H1 (cell line): ENCODE data around the gene USP8.

Experiments
- BRCA1 ChIP-seq: IDR thresholded peaks from 2 replicates; pipeline ENCODE4 v1.6.1; 2012; ENCODE audit warnings: low read depth, low read length, improper control_type of control experiment
- CREB1 ChIP-seq: IDR thresholded peaks from 2 replicates; pipeline ENCODE4 v1.6.1; 2012; ENCODE audit warnings: inconsistent platforms
- EGR1 ChIP-seq: IDR thresholded peaks from 2 replicates; pipeline ENCODE4 v1.6.1; 2011; ENCODE audit warnings: low read depth, low read length, borderline replicate concordance
- EZH2 ChIP-seq: fragments of 200-600 bp; sonication (generic); IDR thresholded peaks from 2 replicates; pipeline ENCODE4 v1.7.1; 2012; ENCODE audit warnings: low read depth, mild to moderate bottlenecking, moderate library complexity, low read length, inconsistent platforms; ENCODE audit not compliant: severe bottlenecking
- HDAC6 ChIP-seq: IDR thresholded peaks from one replicate; pipeline ENCODE4 v1.7.1; 2012; ENCODE audit warnings: low read depth, mild to moderate bottlenecking, inconsistent platforms, low read length, moderate library complexity
- JUND ChIP-seq: IDR thresholded peaks from 2 replicates; pipeline ENCODE4 v1.6.1; 2011; ENCODE audit warnings: mild to moderate bottlenecking, improper control_type of control experiment, low read length
- POLR2A ChIP-seq, 2 experiments: IDR thresholded peaks; 1 replicate in 1 of 2; 2 replicates in 1 of 2; pipeline ENCODE4 v1.6.1; 2011; ENCODE audit warnings: low read depth in 2 of 2, low read length in 2 of 2, mild to moderate bottlenecking in 2 of 2; ENCODE audit errors: control extremely low read depth in 1 of 2
- POLR2AphosphoS5 ChIP-seq: IDR thresholded peaks from 2 replicates; pipeline ENCODE4 v1.6.1; 2011; ENCODE audit warnings: low read depth, low read length
- RFX5 ChIP-seq: IDR thresholded peaks from 2 replicates; pipeline ENCODE4 v1.6.1; 2011; ENCODE audit warnings: low read depth, low read length, improper control_type of control experiment, borderline replicate concordance
- TAF1 ChIP-seq: IDR thresholded peaks from 2 replicates; pipeline ENCODE4 v1.6.1; 2011; ENCODE audit warnings: mild to moderate bottlenecking, low read depth, low read length
- TF ChIP-seq, protein P1 (sequence below), 3 experiments: IDR thresholded peaks; 1 replicate in 2 of 3; 2 replicates in 1 of 3; pipeline versions ENCODE4 v1.5.1 to v1.6.1; 2011; ENCODE audit warnings: low read length in 3 of 3, mild to moderate bottlenecking in 3 of 3, inconsistent platforms in 2 of 3, low read depth in 1 of 3, moderate library complexity in 1 of 3; ENCODE audit not compliant: insufficient read depth in 1 of 3; ENCODE audit errors: control extremely low read depth in 1 of 3
- TF ChIP-seq, protein P2 (sequence below): IDR thresholded peaks from 2 replicates; pipeline ENCODE4 v1.6.1; 2012; ENCODE audit warnings: inconsistent platforms

DNA sequence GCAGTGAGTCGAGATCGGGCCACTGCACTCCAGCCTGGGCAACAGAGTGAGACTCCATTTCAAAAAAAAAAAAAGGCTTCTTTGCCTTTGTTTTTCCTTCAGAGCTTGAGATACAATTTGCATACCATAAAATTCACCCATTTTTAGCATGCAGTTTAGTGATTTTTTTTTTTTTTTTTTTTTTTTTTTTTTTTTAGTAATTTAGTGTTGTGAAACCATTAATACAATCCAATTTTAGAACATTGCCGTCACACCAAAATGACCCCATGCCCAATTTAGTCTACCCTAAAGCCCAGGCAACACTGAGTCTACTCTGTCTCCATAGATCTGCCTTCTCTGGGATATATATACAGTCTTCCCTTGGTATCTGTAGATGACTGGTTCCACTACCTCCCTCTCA is 61.2 kb downstream of the USP8 start:
- TF ChIP-seq, protein P1, sequence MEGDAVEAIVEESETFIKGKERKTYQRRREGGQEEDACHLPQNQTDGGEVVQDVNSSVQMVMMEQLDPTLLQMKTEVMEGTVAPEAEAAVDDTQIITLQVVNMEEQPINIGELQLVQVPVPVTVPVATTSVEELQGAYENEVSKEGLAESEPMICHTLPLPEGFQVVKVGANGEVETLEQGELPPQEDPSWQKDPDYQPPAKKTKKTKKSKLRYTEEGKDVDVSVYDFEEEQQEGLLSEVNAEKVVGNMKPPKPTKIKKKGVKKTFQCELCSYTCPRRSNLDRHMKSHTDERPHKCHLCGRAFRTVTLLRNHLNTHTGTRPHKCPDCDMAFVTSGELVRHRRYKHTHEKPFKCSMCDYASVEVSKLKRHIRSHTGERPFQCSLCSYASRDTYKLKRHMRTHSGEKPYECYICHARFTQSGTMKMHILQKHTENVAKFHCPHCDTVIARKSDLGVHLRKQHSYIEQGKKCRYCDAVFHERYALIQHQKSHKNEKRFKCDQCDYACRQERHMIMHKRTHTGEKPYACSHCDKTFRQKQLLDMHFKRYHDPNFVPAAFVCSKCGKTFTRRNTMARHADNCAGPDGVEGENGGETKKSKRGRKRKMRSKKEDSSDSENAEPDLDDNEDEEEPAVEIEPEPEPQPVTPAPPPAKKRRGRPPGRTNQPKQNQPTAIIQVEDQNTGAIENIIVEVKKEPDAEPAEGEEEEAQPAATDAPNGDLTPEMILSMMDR (IDR thresholded peaks at IDR 0.05; ENCODE audit: control extremely low read depth in 1 of 3, insufficient read depth in 1 of 3, low read depth in 1 of 3, low read length in 3 of 3): no peak
- no peak for TF ChIP-seq JUND
- TF ChIP-seq, protein P2, sequence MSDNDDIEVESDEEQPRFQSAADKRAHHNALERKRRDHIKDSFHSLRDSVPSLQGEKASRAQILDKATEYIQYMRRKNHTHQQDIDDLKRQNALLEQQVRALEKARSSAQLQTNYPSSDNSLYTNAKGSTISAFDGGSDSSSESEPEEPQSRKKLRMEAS: no peak
- no peak for TF ChIP-seq POLR2A (IDR thresholded peaks at IDR 0.05; ENCODE audit: control extremely low read depth in 1 of 2, low read depth in 2 of 2, low read length in 2 of 2)
- TF ChIP-seq EZH2: no peak
- no peak for TF ChIP-seq RFX5
- TF ChIP-seq POLR2AphosphoS5: no peak
- TF ChIP-seq CREB1: no peak
- TF ChIP-seq BRCA1: no peak
- TF ChIP-seq HDAC6: no peak
- TF ChIP-seq TAF1: no peak
- no peak for TF ChIP-seq EGR1
